Left ventricle myocardium inferior (tissue), 1 donor: ENCODE measurements around the gene CNPPD1. TPM values are rescaled to one million over a fixed set of nuclear protein-coding genes. Genes with fewer than 3 reads are reported as not detected.
A peak's percentile ranks its signal among the peaks of the same experiment; 100 is the strongest.

Experiments
- DNase-seq: peaks from one replicate; pipeline ENCODE4 v3.0.0-alpha.2; 2020
- H3K27ac ChIP-seq: fragments of 200-600 bp; replicated peaks from 2 replicates; pipeline ENCODE4 v1.8.0; 2021
- H3K27me3 ChIP-seq: fragments of 200-600 bp; 2 replicates; pipeline ENCODE4 v1.8.0; 2021; ENCODE audit warnings: low read depth
- H3K36me3 ChIP-seq: fragments of 200-600 bp; 2 replicates; pipeline ENCODE4 v1.8.0; 2021
- H3K4me1 ChIP-seq: fragments of 200-600 bp; 2 replicates; pipeline ENCODE4 v1.8.0; 2021
- H3K4me3 ChIP-seq: fragments of 200-600 bp; 2 replicates; pipeline ENCODE4 v1.8.0; 2021; ENCODE audit warnings: mild to moderate bottlenecking, moderate library complexity
- H3K9me3 ChIP-seq: fragments of 200-600 bp; replicated peaks from 2 replicates; pipeline ENCODE4 v1.8.0; 2021
- intact Hi-C: fragments of 100-400 bp; cut with micrococcal nuclease; formaldehyde crosslinking; loops from one replicate; pipeline ENCODE4 v1.11.0; 2022
- total RNA-seq: library from RNA; stranded (reverse); fragmentation: NEBNext Ultra II Directional; extraction: Animal tissue kit (Norgen Biotek cat#: 25700); gene quantifications from one replicate; pipeline ENCODE4 v1.2.1, GENCODE V29; 2021
- TF ChIP-seq, protein P1 (sequence below): fragments of 200-600 bp; IDR thresholded peaks from 2 replicates; pipeline ENCODE4 v1.8.0; 2021; ENCODE audit warnings: antibody characterized with exemption, mild to moderate bottlenecking, borderline replicate concordance
- donor health status: DM: no; HTN: yes; CAD: no; lungs with severe emphysema.

CNPPD1 gene
- total RNA-seq, 1 donor from 2014 or later: 58.1 TPM

- H3K9me3 ChIP-seq: no peaks in the 10 kb centered on the region
- TF ChIP-seq, protein P1, sequence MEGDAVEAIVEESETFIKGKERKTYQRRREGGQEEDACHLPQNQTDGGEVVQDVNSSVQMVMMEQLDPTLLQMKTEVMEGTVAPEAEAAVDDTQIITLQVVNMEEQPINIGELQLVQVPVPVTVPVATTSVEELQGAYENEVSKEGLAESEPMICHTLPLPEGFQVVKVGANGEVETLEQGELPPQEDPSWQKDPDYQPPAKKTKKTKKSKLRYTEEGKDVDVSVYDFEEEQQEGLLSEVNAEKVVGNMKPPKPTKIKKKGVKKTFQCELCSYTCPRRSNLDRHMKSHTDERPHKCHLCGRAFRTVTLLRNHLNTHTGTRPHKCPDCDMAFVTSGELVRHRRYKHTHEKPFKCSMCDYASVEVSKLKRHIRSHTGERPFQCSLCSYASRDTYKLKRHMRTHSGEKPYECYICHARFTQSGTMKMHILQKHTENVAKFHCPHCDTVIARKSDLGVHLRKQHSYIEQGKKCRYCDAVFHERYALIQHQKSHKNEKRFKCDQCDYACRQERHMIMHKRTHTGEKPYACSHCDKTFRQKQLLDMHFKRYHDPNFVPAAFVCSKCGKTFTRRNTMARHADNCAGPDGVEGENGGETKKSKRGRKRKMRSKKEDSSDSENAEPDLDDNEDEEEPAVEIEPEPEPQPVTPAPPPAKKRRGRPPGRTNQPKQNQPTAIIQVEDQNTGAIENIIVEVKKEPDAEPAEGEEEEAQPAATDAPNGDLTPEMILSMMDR: no peak
- intact Hi-C loops: loop anchor here (10.0 kb wide), 1 partner anchor 65 kb away; the partner anchor contains the start of genes ANKZF1 and ATG9A
Observed at GRCh38 chr2:219159771-219160185, 16.9 kb downstream of the CNPPD1 start.

DNA sequence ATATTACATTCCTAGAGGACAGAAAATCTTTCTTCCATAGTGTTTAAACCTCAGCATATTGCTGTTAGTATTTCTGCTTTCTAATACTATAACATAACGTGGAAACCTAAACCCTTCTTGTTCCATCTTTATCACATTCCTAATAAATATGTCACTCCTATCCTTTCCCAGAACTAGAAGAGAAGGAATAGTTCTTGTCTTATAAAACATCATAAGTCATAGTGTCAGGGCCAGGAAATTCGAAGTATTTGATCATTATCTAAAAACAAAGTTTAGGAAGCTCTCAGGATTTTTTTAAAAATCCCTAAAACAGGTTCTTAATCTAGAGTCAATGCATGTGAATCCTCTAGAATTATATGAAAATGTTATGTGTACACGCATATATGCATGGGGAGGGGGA lies 18.1 kb downstream of the CNPPD1 start:
- peaks cover 15% of the 10 kb centered on the region for H3K4me1 ChIP-seq
- no peaks in the 10 kb centered on the region for H3K9me3 ChIP-seq
- H3K27ac ChIP-seq: no peak overlapping the region
- no peak overlapping the region for H3K4me3 ChIP-seq
- intact Hi-C loops: no loop called here
- TF ChIP-seq, protein P1: no peak
- H3K27me3 ChIP-seq: no peaks in the 10 kb centered on the region
- peaks cover 30% of the 10 kb centered on the region for H3K36me3 ChIP-seq
- DNase-seq: no peak

More at GRCh38 chr2:219159771-219160185, 16.9 kb downstream of the CNPPD1 start:
- Histone ChIP-seq H3K4me1 (peaks cover 15% of the 10 kb centered on the region), H3K27ac (peak overlapping the region; percentile 98), H3K4me3 (peak overlapping the region; percentile 74), H3K36me3 (peaks cover 21% of the 10 kb centered on the region), H3K27me3 (no peaks in the 10 kb centered on the region)
- no peak for DNase-seq

- Histone ChIP-seq H3K36me3 (peaks cover 36% of the 10 kb centered on the region), H3K9me3 (no peaks in the 10 kb centered on the region), H3K4me3 (no peak overlapping the region), H3K27me3 (no peaks in the 10 kb centered on the region), H3K4me1 (peaks cover 15% of the 10 kb centered on the region), H3K27ac (no peak overlapping the region)
- TF ChIP-seq, protein P1: no peak
- no peak for DNase-seq
- intact Hi-C loops: no loop called here
Observed at GRCh38 chr2:219158025-219158424, 18.7 kb downstream of the CNPPD1 start.

DNA sequence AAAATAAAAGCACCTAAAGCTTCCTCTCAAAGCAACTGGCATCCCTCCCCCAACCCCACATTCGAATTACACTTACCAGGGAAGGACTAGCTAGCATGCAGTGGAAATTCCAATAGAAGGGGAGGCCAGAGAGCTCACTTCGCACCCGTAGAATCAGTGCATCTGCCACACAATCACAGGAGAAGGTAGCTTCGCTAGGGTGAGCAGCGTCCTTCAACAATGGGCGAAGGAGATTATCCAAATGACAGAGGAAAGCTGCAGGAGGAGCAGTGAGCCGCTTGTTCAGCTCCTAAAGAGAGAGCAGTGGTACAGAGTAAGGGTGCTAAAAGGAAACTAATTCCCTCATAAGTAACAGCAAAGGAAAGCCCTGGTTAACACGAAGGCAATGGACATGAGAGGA lies 19.3 kb downstream of the CNPPD1 start:
- no peak overlapping the region for H3K4me3 ChIP-seq
- no peaks in the 10 kb centered on the region for H3K9me3 ChIP-seq
- peaks cover 39% of the 10 kb centered on the region for H3K36me3 ChIP-seq
- H3K27ac ChIP-seq: no peak overlapping the region
- intact Hi-C loops: no loop called here
- no peaks in the 10 kb centered on the region for H3K27me3 ChIP-seq
- no peak for DNase-seq
- TF ChIP-seq, protein P1: no peak
- H3K4me1 ChIP-seq: peaks cover 15% of the 10 kb centered on the region

DNA sequence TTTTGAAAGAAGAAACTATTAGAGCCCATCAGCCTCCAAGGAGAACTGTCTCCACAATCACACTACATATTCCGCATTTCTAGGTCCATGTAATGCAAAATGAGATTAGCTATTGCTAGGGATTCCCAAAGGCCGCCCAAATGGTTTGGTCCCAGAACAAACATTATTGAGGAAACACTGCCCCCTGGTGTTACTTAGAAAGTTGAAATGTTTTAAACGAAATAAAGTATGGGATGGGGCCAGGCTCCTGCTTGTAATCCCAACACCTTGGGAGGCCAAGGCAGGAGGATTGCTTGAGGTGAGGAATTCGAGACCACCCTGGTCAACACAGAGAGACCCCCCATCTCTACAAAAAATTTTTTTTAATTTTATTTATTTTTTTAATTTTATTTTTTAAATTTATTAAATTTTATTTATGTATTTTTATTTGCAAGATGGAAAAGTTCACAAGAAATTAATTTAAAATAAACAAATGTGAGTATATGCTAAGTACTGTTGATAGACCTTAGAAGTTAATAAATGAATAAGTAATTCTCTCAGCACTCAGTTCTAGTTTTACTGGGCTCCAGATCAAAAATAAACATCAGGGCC lies 21.6 kb downstream of the CNPPD1 start:
- DNase-seq: no peak
- TF ChIP-seq, protein P1: peak; percentile 66
- H3K9me3 ChIP-seq: no peaks in the 10 kb centered on the region
- no peak overlapping the region for H3K4me3 ChIP-seq
- H3K27me3 ChIP-seq: no peaks in the 10 kb centered on the region
- H3K27ac ChIP-seq: no peak overlapping the region
- peaks cover 6% of the 10 kb centered on the region for H3K4me1 ChIP-seq
- intact Hi-C loops: no loop called here
- peaks cover 50% of the 10 kb centered on the region for H3K36me3 ChIP-seq
